H1 (cell line): ENCODE results near the gene CTIF. TPM values are rescaled to one million over a fixed set of nuclear protein-coding genes. Genes with fewer than 3 reads are reported as not detected.

Source experiments
- CTCF ChIA-PET: fragments of 300-600 bp; sonication (Branson Sonifier 250); formaldehyde crosslinking; loops from one replicate; lab custom pipeline; 2021; ENCODE audit not compliant: partially characterized antibody; lab: Charles Lee
- POLR2A ChIA-PET: fragments of 300-600 bp; sonication (Branson Sonifier 250); formaldehyde crosslinking; loops from one replicate; lab custom pipeline; 2021; ENCODE audit warnings: inconsistent platforms; ENCODE audit not compliant: partially characterized antibody; lab: Charles Lee
- DNase-seq, 2 experiments: peaks; one replicate each; pipeline versions ENCODE4 v3.0.0 to v3.0.0-alpha.2; 2010 to 2022; ENCODE audit warnings: low spot score in 2 of 2, low read depth in 1 of 2, mixed read lengths in 1 of 2
- FAIRE-seq: peaks from 2 replicates; lab custom pipeline; 2011; peaks lifted over from hg19 to GRCh38; lab: Jason Lieb, UNC
- H2AFZ ChIP-seq: 2 replicates; pipeline ENCODE4 v1.8.1; 2012; ENCODE audit warnings: low read length, inconsistent platforms
- H2AK5ac ChIP-seq: 2 replicates; pipeline ENCODE4 v1.6.1; 2013; ENCODE audit warnings: low read depth, low read length
- H2BK120ac ChIP-seq: replicated peaks from 2 replicates; pipeline ENCODE3; 2013; ENCODE audit warnings: low read depth, low read length, inconsistent platforms
- H2BK12ac ChIP-seq: 2 replicates; pipeline ENCODE4 v1.6.1; 2013; ENCODE audit warnings: low read depth, low read length
- H2BK15ac ChIP-seq: 2 replicates; pipeline ENCODE4 v1.6.1; 2013; ENCODE audit warnings: low read length
- H2BK20ac ChIP-seq: 2 replicates; pipeline ENCODE4 v1.6.1; 2013; ENCODE audit warnings: low read length
- H2BK5ac ChIP-seq: 2 replicates; pipeline ENCODE4 v1.6.1; 2013; ENCODE audit warnings: low read depth, low read length
- H3K14ac ChIP-seq: 2 replicates; pipeline ENCODE4 v1.6.1; 2013; ENCODE audit warnings: inconsistent platforms; ENCODE audit not compliant: insufficient read length
- H3K18ac ChIP-seq: 2 replicates; pipeline ENCODE4 v1.6.1; 2013; ENCODE audit warnings: low read length; ENCODE audit errors: extremely low read depth
- H3K23ac ChIP-seq: 2 replicates; pipeline ENCODE4 v1.6.1; 2013; ENCODE audit warnings: inconsistent platforms; ENCODE audit not compliant: insufficient read length
- H3K23me2 ChIP-seq: 2 replicates; pipeline ENCODE4 v1.6.1; 2013; ENCODE audit warnings: low read depth, low read length
- H3K27ac ChIP-seq: 2 replicates; pipeline ENCODE4 v1.6.1; 2011; ENCODE audit warnings: low read depth, low read length, inconsistent platforms
- H3K27me3 ChIP-seq, 4 experiments: replicated peaks in 1 of 4; 1 replicate in 1 of 4; 2 replicates in 3 of 4; pipeline versions ENCODE4 v1.6.1 to v1.8.1; 2011 to 2013; ENCODE audit warnings: low read length in 3 of 4, mild to moderate bottlenecking in 3 of 4, inconsistent platforms in 2 of 4, mixed read lengths in 2 of 4, moderate library complexity in 1 of 4; ENCODE audit not compliant: control insufficient read depth in 3 of 4, insufficient read depth in 3 of 4; ENCODE audit errors: extremely low read depth in 1 of 4
- H3K36me3 ChIP-seq, 4 experiments: 2 replicates each; pipeline versions ENCODE4 v1.6.1 to v1.8.1; 2011 to 2013; ENCODE audit warnings: mild to moderate bottlenecking in 4 of 4, low read length in 3 of 4, moderate library complexity in 2 of 4, control low read depth in 1 of 4, inconsistent platforms in 1 of 4; ENCODE audit not compliant: insufficient read depth in 4 of 4, control insufficient read depth in 2 of 4
- H3K4ac ChIP-seq: replicated peaks from 2 replicates; pipeline ENCODE3; 2013; ENCODE audit warnings: low read length, low read depth, mixed read lengths, inconsistent platforms; ENCODE audit not compliant: insufficient read length
- H3K4me1 ChIP-seq, 4 experiments: replicated peaks in 1 of 4; 1 replicate in 1 of 4; 2 replicates in 3 of 4; pipeline versions ENCODE4 v1.6.1 to v1.8.1; 2011 to 2013; ENCODE audit warnings: low read length in 3 of 4, inconsistent platforms in 2 of 4, mixed read lengths in 1 of 4; ENCODE audit not compliant: insufficient read depth in 4 of 4, control insufficient read depth in 3 of 4
- H3K4me2 ChIP-seq, 2 experiments: 2 replicates each; pipeline versions ENCODE4 v1.6.1 to v1.8.1; 2011 to 2013; ENCODE audit warnings: low read depth in 2 of 2, low read length in 2 of 2, control low read depth in 1 of 2, inconsistent platforms in 1 of 2, mild to moderate bottlenecking in 1 of 2; ENCODE audit not compliant: insufficient read depth in 1 of 2
- H3K4me3 ChIP-seq, 4 experiments: fragments of 200-600, 300-600 bp in 1 of 4; sonication (generic), shearing (Covaris generic), sonication (Bioruptor Twin) in 1 of 4; 2 replicates each; pipeline versions ENCODE4 v1.5.1 to v1.8.1; 2011 to 2016; ENCODE audit warnings: low read length in 4 of 4, low read depth in 3 of 4, control low read depth in 2 of 4, inconsistent platforms in 2 of 4, mild to moderate bottlenecking in 2 of 4, mixed read lengths in 1 of 4, moderate library complexity in 1 of 4; ENCODE audit not compliant: insufficient read depth in 2 of 4; ENCODE audit errors: extremely low read depth in 1 of 4
- H3K56ac ChIP-seq: replicated peaks from 2 replicates; pipeline ENCODE3; 2013; ENCODE audit warnings: low read depth, mild to moderate bottlenecking, mixed read lengths, low read length, inconsistent platforms; ENCODE audit not compliant: insufficient read length
- H3K79me1 ChIP-seq: 2 replicates; pipeline ENCODE4 v1.6.1; 2013; ENCODE audit warnings: low read depth, low read length, control low read depth
- H3K79me2 ChIP-seq, 2 experiments: 2 replicates each; pipeline versions ENCODE4 v1.6.1 to v1.8.1; 2012 to 2013; ENCODE audit warnings: low read length in 2 of 2, mild to moderate bottlenecking in 2 of 2, inconsistent platforms in 1 of 2; ENCODE audit not compliant: insufficient read depth in 2 of 2, control insufficient read depth in 1 of 2
- H3K9ac ChIP-seq, 4 experiments: replicated peaks in 1 of 4; 1 replicate in 1 of 4; 2 replicates in 3 of 4; pipeline versions ENCODE4 v1.6.1 to v1.8.1; 2011 to 2013; ENCODE audit warnings: low read depth in 3 of 4, low read length in 3 of 4, control low read depth in 2 of 4, mild to moderate bottlenecking in 2 of 4, moderate library complexity in 2 of 4, inconsistent platforms in 1 of 4; ENCODE audit errors: extremely low read depth in 1 of 4
- H3K9me3 ChIP-seq, 2 experiments: 2 replicates each; pipeline versions ENCODE4 v1.6.1 to v1.8.1; 2012 to 2013; ENCODE audit warnings: mild to moderate bottlenecking in 2 of 2, moderate library complexity in 2 of 2, control low read depth in 1 of 2, inconsistent platforms in 1 of 2, low read depth in 1 of 2, low read length in 1 of 2, mixed read lengths in 1 of 2; ENCODE audit not compliant: insufficient read depth in 2 of 2
- H4K20me1 ChIP-seq, 2 experiments: replicated peaks in 1 of 2; 2 replicates each; pipeline versions ENCODE3 to v1.8.1; 2011 to 2013; ENCODE audit warnings: inconsistent platforms in 2 of 2, low read length in 2 of 2, mild to moderate bottlenecking in 1 of 2; ENCODE audit not compliant: insufficient read depth in 2 of 2, control insufficient read depth in 1 of 2
- H4K5ac ChIP-seq: 2 replicates; pipeline ENCODE4 v1.6.1; 2013; ENCODE audit warnings: low read length, low read depth, mixed read lengths, inconsistent platforms; ENCODE audit not compliant: insufficient read length
- H4K8ac ChIP-seq: 2 replicates; pipeline ENCODE4 v1.8.0; 2013; ENCODE audit warnings: mild to moderate bottlenecking, moderate library complexity, low read length, inconsistent platforms; ENCODE audit not compliant: insufficient read depth; ENCODE audit errors: extremely low read depth
- H4K91ac ChIP-seq: replicated peaks from 2 replicates; pipeline ENCODE3; 2013; ENCODE audit warnings: low read length, mixed read lengths, inconsistent platforms; ENCODE audit not compliant: insufficient read length
- BACH1 ChIP-seq: IDR thresholded peaks from 2 replicates; pipeline ENCODE4 v1.6.1; 2012; ENCODE audit warnings: low read length, improper control_type of control experiment
- HDAC6 ChIP-seq: IDR thresholded peaks from one replicate; pipeline ENCODE4 v1.7.1; 2012; ENCODE audit warnings: low read depth, mild to moderate bottlenecking, inconsistent platforms, low read length, moderate library complexity
- NRF1 ChIP-seq: IDR thresholded peaks from 2 replicates; pipeline ENCODE4 v1.6.1; 2011; ENCODE audit warnings: mild to moderate bottlenecking, low read depth, low read length, improper control_type of control experiment
- SIN3A ChIP-seq, 2 experiments: IDR thresholded peaks in 1 of 2; conservative IDR thresholded peaks in 1 of 2; 2 replicates each; pipeline ENCODE4 v1.6.1; 2011 to 2012; ENCODE audit warnings: low read length in 2 of 2, improper control_type of control experiment in 1 of 2, low read depth in 1 of 2, mild to moderate bottlenecking in 1 of 2
- SP1 ChIP-seq: IDR thresholded peaks from 2 replicates; pipeline ENCODE4 v1.6.1; 2011; ENCODE audit warnings: low read depth, low read length
- TAF7 ChIP-seq: optimal IDR thresholded peaks from 2 replicates; pipeline ENCODE3; 2011; ENCODE audit warnings: low read depth, mild to moderate bottlenecking, inconsistent platforms, low read length, moderate library complexity, borderline replicate concordance
- WGBS, 2 experiments: shearing (Covaris generic) in 1 of 2; methylation state at CpG; one replicate each; pipeline versions ENCODE4 v1.1.6 to v1.1.7; 2013 to 2015; ENCODE audit warnings: low lambda C conversion rate in 2 of 2, mixed read lengths in 2 of 2, inconsistent platforms in 1 of 2, low coverage in 1 of 2, missing lambda C conversion rate in 1 of 2; ENCODE audit not compliant: insufficient replicate concordance in 2 of 2, insufficient coverage in 1 of 2, insufficient read length in 1 of 2; ENCODE audit errors: extremely low coverage in 1 of 2, missing lambda C conversion rate in 1 of 2; 5-methylcytosine and 5-hydroxymethylcytosine counted together
- polyA plus RNA-seq, 7 experiments: library from polyadenylated mRNA; depleted of rRNA in 3 of 7; stranded (reverse) in 5 of 7; unstranded in 2 of 7; fragments of >200 nt in 5 of 7; fragments of 200-250 nt in 2 of 7; gene quantifications; 1 replicate in 5 of 7; 2 replicates in 1 of 7; 4 replicates in 1 of 7; pipeline versions ENCODE4 v1.2.1 to v1.2.3, GENCODE V29; 2011 to 2013; ENCODE audit warnings: missing spikeins in 2 of 7, mixed read lengths in 2 of 7
- total RNA-seq: library from RNA; stranded (reverse); fragmentation: NEBNext Ultra II Directional; extraction: Animal tissue kit (Norgen Biotek cat#: 25700); gene quantifications from 2 replicates; pipeline ENCODE4 v1.2.1, GENCODE V29; 2021
- TF ChIP-seq, protein P1 (sequence below), 3 experiments: IDR thresholded peaks; 1 replicate in 2 of 3; 2 replicates in 1 of 3; pipeline versions ENCODE4 v1.5.1 to v1.6.1; 2011; ENCODE audit warnings: low read length in 3 of 3, mild to moderate bottlenecking in 3 of 3, inconsistent platforms in 2 of 3, low read depth in 1 of 3, moderate library complexity in 1 of 3; ENCODE audit not compliant: insufficient read depth in 1 of 3; ENCODE audit errors: control extremely low read depth in 1 of 3

The CTIF gene
- total and polyA plus RNA-seq, 2 of the 8 experiments (the other 6 are each of a cell fraction or from before 2014, with no cell fraction given), result 9.0 to 17.8 TPM

DNA sequence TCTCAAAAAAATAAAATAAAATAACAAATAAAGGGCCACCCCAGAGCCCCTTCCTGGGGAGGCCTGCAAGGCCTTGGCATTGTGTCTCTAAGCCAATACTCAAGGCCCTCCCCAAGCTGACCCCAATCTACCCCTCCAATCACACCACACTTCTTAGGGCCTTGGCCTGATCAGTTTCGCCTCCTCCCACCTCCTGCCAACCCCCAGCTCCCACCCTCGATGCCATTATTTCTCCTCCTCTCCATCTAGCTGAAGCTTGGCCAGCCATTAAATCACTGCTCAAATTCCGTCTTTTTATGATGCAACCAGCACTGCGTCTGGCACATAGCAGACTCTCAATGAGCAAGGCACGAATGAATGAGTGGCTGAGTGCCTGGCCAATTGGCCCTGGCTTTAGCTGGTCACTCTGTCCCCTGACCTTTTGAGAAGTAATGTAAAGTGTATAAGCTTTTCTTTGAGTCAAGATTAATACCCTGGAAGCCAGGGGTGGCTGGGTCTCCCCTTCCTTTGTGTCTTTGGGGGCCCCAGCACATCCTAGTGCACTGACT lies 356.0 kb downstream of the CTIF start:
- Histone ChIP-seq H3K4ac (no peak overlapping the region), H2BK5ac (no peak overlapping the region), H3K9me3 (no peaks in the 10 kb centered on the region), H2BK20ac (no peak overlapping the region), H3K18ac (no peak overlapping the region), H2BK15ac (no peak overlapping the region), H4K20me1 (no peaks in the 10 kb centered on the region), H3K36me3 (no peaks in the 10 kb centered on the region), H3K4me2 (no peak overlapping the region), H3K27me3 (no peaks in the 10 kb centered on the region), H3K4me3 (no peak overlapping the region), H3K23me2 (0 out of 2 replicates have a peak, but pooled peaks cover 2% of the 10 kb centered on the region), H4K91ac (no peak overlapping the region), H2BK12ac (peak overlapping the region; percentile 50; the same call in 1 of the 2 replicates), H2AK5ac (no peak overlapping the region), H4K8ac (no peak overlapping the region), H2AFZ (no peak overlapping the region), H3K23ac (no peak overlapping the region), H2BK120ac (no peak overlapping the region), H3K14ac (no peak overlapping the region), H4K5ac (no peak overlapping the region), H3K4me1 (peaks cover 0 to 14% (median 6%) of the 10 kb centered on the region in 4 experiments; a peak in 4 of 7 replicates), H3K79me1 (no peaks in the 10 kb centered on the region), H3K27ac (no peak overlapping the region), H3K79me2 (no peaks in the 10 kb centered on the region), H3K9ac (no peak overlapping the region), H3K56ac (no peak overlapping the region)
- ChIA-PET CTCF (interaction anchor here (0.7 to 1.6 kb wide), 11 partner anchors 12 to 221 kb away, joined by 3 to 4 read pairs (median 3); no protein-coding TSS in a partner anchor), POLR2A (no interaction called here)
- DNase-seq, result no peak
- TF ChIP-seq SIN3A (conservative IDR thresholded peaks at IDR 0.05 in 1 of 2, IDR thresholded peaks at IDR 0.05 in 1 of 2; ENCODE audit: low read depth in 1 of 2, low read length in 2 of 2) (no peak), TAF7 (no peak), BACH1 (no peak), HDAC6 (no peak), SP1 (no peak), NRF1 (no peak)
- TF ChIP-seq, protein P1, sequence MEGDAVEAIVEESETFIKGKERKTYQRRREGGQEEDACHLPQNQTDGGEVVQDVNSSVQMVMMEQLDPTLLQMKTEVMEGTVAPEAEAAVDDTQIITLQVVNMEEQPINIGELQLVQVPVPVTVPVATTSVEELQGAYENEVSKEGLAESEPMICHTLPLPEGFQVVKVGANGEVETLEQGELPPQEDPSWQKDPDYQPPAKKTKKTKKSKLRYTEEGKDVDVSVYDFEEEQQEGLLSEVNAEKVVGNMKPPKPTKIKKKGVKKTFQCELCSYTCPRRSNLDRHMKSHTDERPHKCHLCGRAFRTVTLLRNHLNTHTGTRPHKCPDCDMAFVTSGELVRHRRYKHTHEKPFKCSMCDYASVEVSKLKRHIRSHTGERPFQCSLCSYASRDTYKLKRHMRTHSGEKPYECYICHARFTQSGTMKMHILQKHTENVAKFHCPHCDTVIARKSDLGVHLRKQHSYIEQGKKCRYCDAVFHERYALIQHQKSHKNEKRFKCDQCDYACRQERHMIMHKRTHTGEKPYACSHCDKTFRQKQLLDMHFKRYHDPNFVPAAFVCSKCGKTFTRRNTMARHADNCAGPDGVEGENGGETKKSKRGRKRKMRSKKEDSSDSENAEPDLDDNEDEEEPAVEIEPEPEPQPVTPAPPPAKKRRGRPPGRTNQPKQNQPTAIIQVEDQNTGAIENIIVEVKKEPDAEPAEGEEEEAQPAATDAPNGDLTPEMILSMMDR (IDR thresholded peaks at IDR 0.05; ENCODE audit: control extremely low read depth in 1 of 3, insufficient read depth in 1 of 3, low read depth in 1 of 3, low read length in 3 of 3), result no peak
- FAIRE-seq, result no peak
- WGBS, 2 experiments, result 84% methylated on average over 5 of the region's 5 CpGs; no CpG with 5 or more reads in 1 of the 2 experiments
